ENCODE data around the gene PLCB1.
"Not testable (repeated sequence)": the region's sequence is repeated elsewhere in the genome, so short reads cannot be mapped to it uniquely, and the experiment has no call there.

DNA sequence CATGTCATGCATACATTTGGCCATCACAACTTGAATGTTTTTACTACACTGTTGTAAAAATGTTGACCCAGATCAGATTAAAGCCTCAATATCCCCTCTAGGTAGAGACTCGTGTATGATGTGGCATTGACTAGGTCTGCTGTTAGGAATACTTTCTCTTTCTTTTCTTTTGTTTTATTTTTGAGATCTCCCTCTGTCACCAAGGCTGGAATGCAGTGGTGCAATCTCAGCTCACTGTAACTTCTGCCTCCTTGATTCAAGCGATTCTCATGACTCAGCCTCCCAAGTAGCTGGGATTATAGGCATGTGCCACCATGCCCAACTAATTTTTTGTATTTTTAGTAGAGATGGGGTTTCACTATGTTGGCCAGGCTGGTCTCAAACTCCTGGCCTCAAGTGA lies 334.7 kb downstream of the PLCB1 start:
- TF ChIP-seq, protein P1, sequence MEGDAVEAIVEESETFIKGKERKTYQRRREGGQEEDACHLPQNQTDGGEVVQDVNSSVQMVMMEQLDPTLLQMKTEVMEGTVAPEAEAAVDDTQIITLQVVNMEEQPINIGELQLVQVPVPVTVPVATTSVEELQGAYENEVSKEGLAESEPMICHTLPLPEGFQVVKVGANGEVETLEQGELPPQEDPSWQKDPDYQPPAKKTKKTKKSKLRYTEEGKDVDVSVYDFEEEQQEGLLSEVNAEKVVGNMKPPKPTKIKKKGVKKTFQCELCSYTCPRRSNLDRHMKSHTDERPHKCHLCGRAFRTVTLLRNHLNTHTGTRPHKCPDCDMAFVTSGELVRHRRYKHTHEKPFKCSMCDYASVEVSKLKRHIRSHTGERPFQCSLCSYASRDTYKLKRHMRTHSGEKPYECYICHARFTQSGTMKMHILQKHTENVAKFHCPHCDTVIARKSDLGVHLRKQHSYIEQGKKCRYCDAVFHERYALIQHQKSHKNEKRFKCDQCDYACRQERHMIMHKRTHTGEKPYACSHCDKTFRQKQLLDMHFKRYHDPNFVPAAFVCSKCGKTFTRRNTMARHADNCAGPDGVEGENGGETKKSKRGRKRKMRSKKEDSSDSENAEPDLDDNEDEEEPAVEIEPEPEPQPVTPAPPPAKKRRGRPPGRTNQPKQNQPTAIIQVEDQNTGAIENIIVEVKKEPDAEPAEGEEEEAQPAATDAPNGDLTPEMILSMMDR (IDR thresholded peaks at IDR 0.05; ENCODE audit: poor library complexity): not testable (repeated sequence)
- not testable (repeated sequence) for TF ChIP-seq EZH2phosphoT487 (IDR thresholded peaks at IDR 0.05; ENCODE audit: low read depth, severe bottlenecking, unreplicated experiment)

All from hepatocyte (in vitro differentiated cells).